Peyer's patch (tissue), 4 donors: ENCODE measurements around the gene HEPACAM2.

Source experiments
- POLR2A ChIP-seq, 2 donors: fragments of 450-650 bp; IDR thresholded peaks; one replicate each; pipeline ENCODE4 v1.5.1; 2017; ENCODE audit warnings: antibody characterized with exemption in 2 of 2, mild to moderate bottlenecking in 2 of 2, moderate library complexity in 2 of 2
- TF ChIP-seq, protein P1 (sequence below), 6 experiments: fragments of 450-650 bp in 4 of 6; fragments of 200-600 bp in 2 of 6; sonication (generic) in 1 of 6; IDR thresholded peaks; one replicate each; pipeline ENCODE4 v1.5.1; 2017 to 2019; ENCODE audit warnings: antibody characterized with exemption in 6 of 6, mild to moderate bottlenecking in 3 of 6, moderate library complexity in 1 of 6

DNA sequence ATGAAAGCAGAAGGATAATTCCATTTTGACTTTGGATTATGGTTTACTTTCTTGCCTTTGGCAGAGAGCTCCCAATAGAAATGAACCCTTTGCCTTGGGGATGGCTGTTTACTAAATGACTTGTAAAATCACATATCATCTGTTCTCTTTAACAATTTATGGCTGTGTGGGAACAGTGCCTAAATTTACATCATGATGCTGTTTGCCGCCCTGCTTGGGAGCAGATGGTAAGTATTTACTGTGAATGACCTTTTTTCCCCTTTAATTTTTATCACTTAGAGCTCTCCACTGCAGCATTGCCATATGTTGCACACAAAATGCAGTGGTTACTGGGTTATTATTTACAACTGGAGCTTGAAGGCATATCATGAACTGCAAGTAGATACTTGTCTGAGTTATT lies 13.4 kb downstream of the HEPACAM2 start:
- TF ChIP-seq, protein P1, sequence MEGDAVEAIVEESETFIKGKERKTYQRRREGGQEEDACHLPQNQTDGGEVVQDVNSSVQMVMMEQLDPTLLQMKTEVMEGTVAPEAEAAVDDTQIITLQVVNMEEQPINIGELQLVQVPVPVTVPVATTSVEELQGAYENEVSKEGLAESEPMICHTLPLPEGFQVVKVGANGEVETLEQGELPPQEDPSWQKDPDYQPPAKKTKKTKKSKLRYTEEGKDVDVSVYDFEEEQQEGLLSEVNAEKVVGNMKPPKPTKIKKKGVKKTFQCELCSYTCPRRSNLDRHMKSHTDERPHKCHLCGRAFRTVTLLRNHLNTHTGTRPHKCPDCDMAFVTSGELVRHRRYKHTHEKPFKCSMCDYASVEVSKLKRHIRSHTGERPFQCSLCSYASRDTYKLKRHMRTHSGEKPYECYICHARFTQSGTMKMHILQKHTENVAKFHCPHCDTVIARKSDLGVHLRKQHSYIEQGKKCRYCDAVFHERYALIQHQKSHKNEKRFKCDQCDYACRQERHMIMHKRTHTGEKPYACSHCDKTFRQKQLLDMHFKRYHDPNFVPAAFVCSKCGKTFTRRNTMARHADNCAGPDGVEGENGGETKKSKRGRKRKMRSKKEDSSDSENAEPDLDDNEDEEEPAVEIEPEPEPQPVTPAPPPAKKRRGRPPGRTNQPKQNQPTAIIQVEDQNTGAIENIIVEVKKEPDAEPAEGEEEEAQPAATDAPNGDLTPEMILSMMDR (IDR thresholded peaks at IDR 0.05): no peak
- no peak for TF ChIP-seq POLR2A (IDR thresholded peaks at IDR 0.05)
